HCEC 1CT (cell line): Measurements from ENCODE around the gene CRCP.

Experiments used
- DNase-seq: peaks from one replicate; pipeline ENCODE4 v3.0.0-alpha.2; 2017

Gene CRCP

GRCh38 chr7:66193146-66193725 lies 78.6 kb downstream of the CRCP start:
- no peak for DNase-seq

DNA sequence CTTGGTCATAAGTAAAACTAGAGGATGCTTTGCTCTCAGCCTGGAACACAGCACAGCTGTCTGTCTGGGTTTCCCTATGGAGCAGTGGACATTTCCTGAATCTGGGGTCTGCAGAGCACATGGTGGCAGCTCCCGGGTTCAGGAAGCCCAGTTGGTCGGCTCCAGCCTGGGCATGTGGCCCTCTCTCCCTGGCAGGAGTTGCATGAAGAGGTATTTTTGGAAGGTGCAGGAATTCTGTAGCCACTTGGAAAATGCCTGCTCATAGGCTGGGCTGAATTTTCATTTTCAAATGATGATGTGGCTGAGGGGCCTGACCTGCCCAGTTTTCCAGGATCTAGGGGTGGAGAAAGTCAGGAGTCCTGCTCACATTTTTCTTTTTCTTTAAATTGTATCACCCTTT lies 83.8 kb downstream of the CRCP start:
- no peak for DNase-seq

DNA sequence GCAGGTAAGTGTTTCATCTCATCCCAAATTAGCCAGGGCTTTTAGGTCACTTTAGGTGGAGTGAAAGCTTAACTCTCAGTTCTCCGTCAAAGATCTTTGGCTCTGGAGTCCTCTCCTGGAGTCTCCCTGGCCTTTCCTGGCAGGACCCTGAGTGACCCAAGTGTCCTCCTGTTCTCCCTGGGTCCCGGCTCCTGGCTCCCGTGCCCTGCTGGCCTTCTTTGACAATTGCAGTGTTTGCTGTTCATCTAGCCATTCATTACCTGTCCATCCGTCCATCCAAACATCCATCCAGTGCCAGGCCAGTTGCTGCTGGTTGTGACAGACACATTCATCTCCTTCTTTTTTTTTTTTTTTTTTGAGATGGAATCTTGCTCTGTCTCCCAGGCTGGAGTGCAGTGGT lies 84.3 kb downstream of the CRCP start:
- DNase-seq: no peak

- DNase-seq: no peak
Measured at GRCh38 chr7:66202441-66202840, 87.8 kb downstream of the CRCP start.
